HUES64 (cell line): Measurements from ENCODE around the gene HAUS7.

ENCODE experiments used
- H3K27ac ChIP-seq: 2 replicates; pipeline ENCODE4 v1.7.0; 2013; ENCODE audit warnings: low read depth, low read length, inconsistent platforms
- H3K27me3 ChIP-seq: 2 replicates; pipeline ENCODE4 v1.6.1; 2013; ENCODE audit warnings: mild to moderate bottlenecking, low read length; ENCODE audit not compliant: insufficient read depth
- H3K36me3 ChIP-seq: 2 replicates; pipeline ENCODE4 v1.6.1; 2013; ENCODE audit warnings: mild to moderate bottlenecking, low read length; ENCODE audit not compliant: insufficient read depth
- H3K4me1 ChIP-seq: 2 replicates; pipeline ENCODE4 v1.6.1; 2013; ENCODE audit warnings: mild to moderate bottlenecking, low read length, moderate library complexity; ENCODE audit not compliant: insufficient read depth
- H3K4me3 ChIP-seq: 2 replicates; pipeline ENCODE4 v1.5.1; 2013; ENCODE audit warnings: mild to moderate bottlenecking, low read length, moderate library complexity
- H3K9ac ChIP-seq: 2 replicates; pipeline ENCODE4 v1.6.1; 2013; ENCODE audit warnings: mild to moderate bottlenecking, low read depth, low read length
- H3K9me3 ChIP-seq: 2 replicates; pipeline ENCODE4 v1.6.1; 2013; ENCODE audit warnings: low read depth, low read length; ENCODE audit not compliant: insufficient read depth
- WGBS: fragments of 150-250, 120-280 bp; methylation state at CpG from one replicate; pipeline ENCODE4 v1.1.7; 2013; ENCODE audit warnings: missing lambda C conversion rate; 5-methylcytosine and 5-hydroxymethylcytosine counted together

HAUS7 gene

DNA sequence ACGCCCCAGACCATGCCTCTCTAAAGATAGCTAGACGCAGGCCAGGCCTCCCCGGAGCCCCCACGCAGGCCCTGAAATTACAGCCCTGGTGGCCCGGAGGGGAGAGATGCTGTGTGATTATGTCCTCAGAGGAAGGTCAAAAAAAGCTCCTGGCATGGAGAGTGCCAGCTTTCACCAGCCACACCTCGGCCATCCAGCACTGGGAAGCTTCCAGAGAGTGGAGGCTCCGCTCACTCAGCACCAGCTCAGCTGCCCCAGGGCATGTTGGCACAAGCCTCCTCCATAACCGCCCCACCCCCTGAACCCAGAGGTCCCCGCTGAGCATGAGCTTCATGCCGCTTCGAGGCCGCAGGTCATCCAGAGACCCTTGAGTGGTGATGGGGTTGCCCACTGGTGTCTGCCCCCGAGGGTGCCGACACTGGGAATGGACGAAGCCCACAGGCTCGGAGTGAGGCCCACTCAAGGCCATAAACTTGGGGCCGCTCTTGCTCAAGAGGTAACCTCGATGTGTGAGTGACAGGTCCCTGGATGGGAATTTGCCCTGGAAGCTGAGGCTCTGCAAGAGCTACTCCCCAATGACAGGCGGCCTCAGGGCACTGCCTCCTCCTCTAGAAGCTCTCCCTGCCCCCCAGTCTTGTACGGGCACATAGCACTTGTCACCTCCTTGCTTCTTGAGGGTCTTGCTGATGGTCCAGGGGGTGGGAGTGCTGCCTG is 20.0 kb upstream of the HAUS7 start:
- Histone ChIP-seq H3K9me3 (no peaks in the 10 kb centered on the region), H3K27ac (no peak overlapping the region), H3K4me1 (0 out of 2 replicates have a peak, but pooled peaks cover 4% of the 10 kb centered on the region), H3K27me3 (no peaks in the 10 kb centered on the region; the same call in 1 of the 2 replicates), H3K9ac (no peak overlapping the region), H3K4me3 (no peak overlapping the region), H3K36me3 (no peaks in the 10 kb centered on the region)
- 93% methylated on average over 20 of the region's 20 CpGs for WGBS

- Histone ChIP-seq H3K4me1 (0 out of 2 replicates have a peak, but pooled peaks cover 4% of the 10 kb centered on the region), H3K9ac (no peak overlapping the region), H3K9me3 (no peaks in the 10 kb centered on the region), H3K4me3 (no peak overlapping the region), H3K36me3 (no peaks in the 10 kb centered on the region), H3K27ac (no peak overlapping the region), H3K27me3 (no peaks in the 10 kb centered on the region)
- 67% methylated on average over 13 of the region's 27 CpGs for WGBS
These were observed 18.0 kb upstream of the HAUS7 start for GRCh38 chrX:153488231-153488914.

- Histone ChIP-seq H3K27me3 (no peaks in the 10 kb centered on the region), H3K27ac (no peak overlapping the region), H3K9ac (no peak overlapping the region), H3K4me1 (0 out of 2 replicates have a peak, but pooled peaks cover 4% of the 10 kb centered on the region), H3K36me3 (no peaks in the 10 kb centered on the region), H3K4me3 (no peak overlapping the region), H3K9me3 (no peaks in the 10 kb centered on the region)
- 90% methylated on average over 11 of the region's 11 CpGs for WGBS
These were observed 17.3 kb upstream of the HAUS7 start for GRCh38 chrX:153487590-153488071.

DNA sequence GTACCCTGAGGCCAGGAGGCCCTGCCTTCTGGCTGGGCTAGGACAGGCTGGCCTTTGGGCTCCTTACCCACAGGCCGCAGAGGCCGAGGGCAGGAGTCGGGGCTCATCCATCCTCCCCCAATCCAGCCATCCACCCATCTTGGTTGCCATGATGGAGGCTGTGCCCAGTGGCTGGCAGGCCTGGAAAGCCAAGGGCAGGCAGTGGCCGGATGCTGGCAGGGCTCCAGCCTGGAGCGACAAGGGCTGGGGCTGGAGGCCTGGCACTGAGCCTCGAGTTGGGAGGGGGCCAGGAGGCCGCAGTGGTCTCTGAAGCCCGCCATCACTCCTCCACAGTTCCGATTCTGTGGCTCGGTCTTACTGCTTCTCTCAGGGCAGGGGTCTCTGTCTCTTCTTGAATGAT is 15.8 kb upstream of the HAUS7 start:
- H3K9ac ChIP-seq, result no peak overlapping the region
- H3K27me3 ChIP-seq, result no peaks in the 10 kb centered on the region
- WGBS, result 92% methylated on average over 10 of the region's 10 CpGs
- H3K36me3 ChIP-seq, result no peaks in the 10 kb centered on the region
- no peak overlapping the region for H3K4me3 ChIP-seq
- H3K9me3 ChIP-seq, result no peaks in the 10 kb centered on the region
- H3K4me1 ChIP-seq, result no peaks in the 10 kb centered on the region
- no peak overlapping the region for H3K27ac ChIP-seq

- Histone ChIP-seq H3K9ac (no peak overlapping the region), H3K4me1 (no peaks in the 10 kb centered on the region), H3K27me3 (no peaks in the 10 kb centered on the region), H3K36me3 (no peaks in the 10 kb centered on the region), H3K4me3 (no peak overlapping the region), H3K27ac (no peak overlapping the region), H3K9me3 (no peaks in the 10 kb centered on the region)
- 86% methylated on average over 30 of the region's 30 CpGs for WGBS
These were observed 15.2 kb upstream of the HAUS7 start for GRCh38 chrX:153485396-153486080.

DNA sequence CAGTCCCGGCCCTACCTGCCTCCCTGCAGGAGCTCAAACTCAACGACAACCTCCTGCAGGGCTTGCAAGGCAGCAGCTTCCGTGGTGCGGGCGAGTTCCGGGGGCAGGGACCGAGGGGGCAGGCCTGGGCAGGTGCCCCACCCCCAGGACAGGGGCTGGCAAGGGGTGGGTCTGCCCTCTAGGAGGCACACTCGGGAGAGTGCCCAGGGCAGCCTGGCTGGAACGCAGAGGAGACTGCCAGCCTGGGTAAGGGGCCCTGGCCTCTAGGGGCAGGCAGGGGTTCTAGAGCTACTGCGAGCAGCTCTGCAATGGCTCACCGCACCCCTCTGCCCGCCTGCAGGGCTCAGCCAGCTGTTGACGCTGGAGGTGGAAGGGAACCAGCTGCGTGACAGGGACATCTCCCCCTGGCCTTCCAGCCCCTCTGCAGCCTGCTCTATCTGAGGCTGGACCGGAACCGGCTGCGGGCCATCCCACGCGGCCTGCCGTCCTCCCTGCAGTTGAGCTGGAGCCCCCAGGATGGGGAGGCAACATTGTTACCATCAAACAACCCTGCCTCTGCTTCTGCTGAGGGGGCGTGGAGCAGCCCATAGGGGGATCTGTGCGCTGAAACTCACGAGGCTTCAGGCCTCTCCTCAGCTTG is 12.1 kb upstream of the HAUS7 start:
- H3K27me3 ChIP-seq, result no peaks in the 10 kb centered on the region
- H3K4me3 ChIP-seq, result no peak overlapping the region
- H3K27ac ChIP-seq, result no peak overlapping the region
- no peaks in the 10 kb centered on the region for H3K9me3 ChIP-seq
- no peaks in the 10 kb centered on the region for H3K36me3 ChIP-seq
- 0 out of 2 replicates have a peak, but pooled peaks cover 2% of the 10 kb centered on the region for H3K4me1 ChIP-seq
- H3K9ac ChIP-seq, result no peak overlapping the region
- 72% methylated on average over 23 of the region's 23 CpGs for WGBS

DNA sequence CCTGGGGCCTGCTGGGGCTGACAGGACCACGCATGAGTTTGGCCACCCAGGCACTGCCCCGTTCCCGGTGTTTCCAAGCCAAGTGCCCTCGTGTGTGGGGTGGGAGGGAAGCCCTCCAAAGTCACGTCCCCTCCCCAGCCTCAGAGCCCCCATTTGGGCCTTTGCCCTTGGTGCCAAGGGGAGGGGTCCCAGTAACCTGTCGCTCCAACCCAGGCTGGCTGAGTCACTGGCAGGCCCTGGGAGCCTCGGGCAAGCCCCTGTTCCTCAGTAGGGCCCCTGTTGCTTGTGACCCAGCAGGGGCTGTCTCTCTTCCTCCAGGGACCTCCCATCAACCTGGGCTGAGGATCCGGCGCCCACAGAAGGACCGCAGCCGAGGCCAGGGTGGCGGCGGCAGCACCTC is 10.7 kb upstream of the HAUS7 start:
- Histone ChIP-seq H3K36me3 (no peaks in the 10 kb centered on the region), H3K27ac (no peak overlapping the region), H3K4me1 (0 out of 2 replicates have a peak, but pooled peaks cover 5% of the 10 kb centered on the region), H3K27me3 (peaks cover 5% of the 10 kb centered on the region), H3K9me3 (no peaks in the 10 kb centered on the region), H3K4me3 (no peak overlapping the region), H3K9ac (no peak overlapping the region)
- 96% methylated on average over 9 of the region's 13 CpGs for WGBS

DNA sequence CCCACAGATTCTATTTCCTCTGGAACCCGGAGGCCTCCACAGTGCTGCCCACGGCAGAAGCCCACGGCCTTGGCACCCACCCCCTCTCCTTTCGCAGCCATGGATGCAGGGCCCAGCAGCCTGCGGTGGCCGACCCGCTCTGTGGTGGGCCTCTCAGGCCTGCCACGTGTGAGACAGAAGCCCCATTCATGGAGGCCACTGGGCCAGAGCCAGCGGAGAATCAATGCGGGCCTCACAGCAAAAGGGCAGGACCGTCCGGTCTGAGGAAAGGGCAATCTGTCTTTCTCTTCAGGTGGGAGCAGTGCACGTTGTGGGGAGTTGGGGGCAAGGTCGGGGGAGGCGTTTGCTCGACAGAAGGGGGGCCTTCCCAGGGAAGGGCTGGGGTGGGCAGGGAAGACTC is 8.4 kb upstream of the HAUS7 start:
- H3K4me1 ChIP-seq, result 0 out of 2 replicates have a peak, but pooled peaks cover 5% of the 10 kb centered on the region
- H3K27ac ChIP-seq, result no peak overlapping the region
- no peaks in the 10 kb centered on the region for H3K9me3 ChIP-seq
- H3K27me3 ChIP-seq, result peaks cover 26% of the 10 kb centered on the region
- H3K4me3 ChIP-seq, result no peak overlapping the region
- H3K36me3 ChIP-seq, result no peaks in the 10 kb centered on the region
- 87% methylated on average over 16 of the region's 16 CpGs for WGBS
- H3K9ac ChIP-seq, result no peak overlapping the region

DNA sequence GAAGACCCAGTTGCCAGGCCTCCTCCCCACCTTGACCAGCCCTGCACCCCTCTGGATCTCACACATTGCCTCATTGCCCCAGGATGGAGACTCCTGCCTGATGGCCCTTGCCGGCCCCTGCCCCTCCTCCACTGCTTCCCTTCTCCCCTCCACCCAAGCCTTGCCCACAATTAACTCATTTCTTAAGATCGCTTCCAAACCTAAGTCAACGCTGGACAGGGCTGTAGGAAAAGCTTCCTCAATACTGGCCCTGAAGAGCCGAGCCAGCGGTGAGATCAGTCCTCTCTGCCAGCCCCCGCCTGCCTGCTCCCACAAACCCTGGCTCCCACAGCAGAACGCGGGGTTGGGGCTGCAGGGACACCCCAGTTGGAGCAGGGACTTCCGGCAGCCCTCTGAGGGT is 7.5 kb upstream of the HAUS7 start:
- WGBS, result 86% methylated on average over 9 of the region's 9 CpGs
- no peak overlapping the region for H3K4me3 ChIP-seq
- H3K27ac ChIP-seq, result no peak overlapping the region
- H3K27me3 ChIP-seq, result peaks cover 27% of the 10 kb centered on the region
- no peaks in the 10 kb centered on the region for H3K36me3 ChIP-seq
- no peaks in the 10 kb centered on the region for H3K9me3 ChIP-seq
- H3K4me1 ChIP-seq, result 0 out of 2 replicates have a peak, but pooled peaks cover 5% of the 10 kb centered on the region
- no peak overlapping the region for H3K9ac ChIP-seq

GRCh38 chrX:153477364-153477857 is 7.0 kb upstream of the HAUS7 start:
- 67% methylated on average over 11 of the region's 11 CpGs for WGBS
- H3K27ac ChIP-seq, result no peak overlapping the region
- H3K9ac ChIP-seq, result no peak overlapping the region

More at GRCh38 chrX:153477364-153477857, 7.0 kb upstream of the HAUS7 start:
- Histone ChIP-seq H3K4me1 (0 out of 2 replicates have a peak, but pooled peaks cover 5% of the 10 kb centered on the region), H3K36me3 (no peaks in the 10 kb centered on the region), H3K4me3 (no peak overlapping the region), H3K27me3 (peaks cover 27% of the 10 kb centered on the region), H3K9me3 (no peaks in the 10 kb centered on the region)
